Stimulated activated CD8-positive, alpha-beta memory T cell treated with anti-CD3 and anti-CD28 coated beads, Interleukin-12 subunit alpha, Interleukin-12 subunit beta, amount 100 ng/mL, for 24 hours (primary cell): ENCODE results near the gene FBLN2.

ENCODE experiments used
- DNase-seq: peaks from one replicate; pipeline ENCODE4 v3.0.0-alpha.2; 2020; ENCODE audit errors: extremely low read depth

FBLN2 gene

GRCh38 chr3:13532085-13532484 is 16.8 kb upstream of the FBLN2 start:
- no peak for DNase-seq

GRCh38 chr3:13532631-13533030 is 16.3 kb upstream of the FBLN2 start:
- no peak for DNase-seq

- no peak for DNase-seq
Observed at GRCh38 chr3:13533885-13534301, 15.0 kb upstream of the FBLN2 start.

GRCh38 chr3:13535526-13535875 is 13.4 kb upstream of the FBLN2 start:
- DNase-seq: no peak

GRCh38 chr3:13535905-13536304 is 13.0 kb upstream of the FBLN2 start:
- no peak for DNase-seq

- DNase-seq: no peak
Observed at GRCh38 chr3:13536432-13536831, 12.5 kb upstream of the FBLN2 start.

GRCh38 chr3:13536832-13537231 is 12.1 kb upstream of the FBLN2 start:
- no peak for DNase-seq

GRCh38 chr3:13537244-13537908 is 11.5 kb upstream of the FBLN2 start:
- DNase-seq: no peak

GRCh38 chr3:13537909-13538296 is 11.0 kb upstream of the FBLN2 start:
- no peak for DNase-seq

- no peak for DNase-seq
Observed at GRCh38 chr3:13538520-13539291, 10.2 kb upstream of the FBLN2 start.

- no peak for DNase-seq
Observed at GRCh38 chr3:13539292-13539638, 9.7 kb upstream of the FBLN2 start.

- DNase-seq: no peak
Observed at GRCh38 chr3:13539671-13540070, 9.3 kb upstream of the FBLN2 start.

- no peak for DNase-seq
Observed at GRCh38 chr3:13540297-13540995, 8.5 kb upstream of the FBLN2 start.

GRCh38 chr3:13541691-13542090 is 7.2 kb upstream of the FBLN2 start:
- no peak for DNase-seq

- no peak for DNase-seq
Observed at GRCh38 chr3:13542142-13542541, 6.8 kb upstream of the FBLN2 start.

- DNase-seq: no peak
Observed at GRCh38 chr3:13543253-13543652, 5.7 kb upstream of the FBLN2 start.

- DNase-seq: peak; percentile 25
Observed at GRCh38 chr3:13544293-13544831, 4.6 kb upstream of the FBLN2 start.

- no peak for DNase-seq
Observed at GRCh38 chr3:13544951-13545651, 3.8 kb upstream of the FBLN2 start.

- DNase-seq: no peak
Observed at GRCh38 chr3:13545952-13546454, 2.9 kb upstream of the FBLN2 start.

GRCh38 chr3:13546667-13547171 is 2.2 kb upstream of the FBLN2 start:
- no peak for DNase-seq

GRCh38 chr3:13547591-13548371 is 1.1 kb upstream of the FBLN2 start:
- DNase-seq: no peak
